H9 (cell line): Measurements from ENCODE around the gene TTYH2. TPM values are rescaled to one million over a fixed set of nuclear protein-coding genes. Genes with fewer than 3 reads are reported as not detected.

Experiments used
- DNase-seq: peaks from one replicate; pipeline ENCODE4 v3.0.0-alpha.2; 2017
- H2AFZ ChIP-seq: one replicate; pipeline ENCODE4 v1.6.1; 2013; ENCODE audit warnings: mild to moderate bottlenecking, low read length, control low read depth, moderate library complexity
- H2AK5ac ChIP-seq: 2 replicates; pipeline ENCODE4 v1.6.1; 2013; ENCODE audit warnings: low read length, control low read depth, mixed read lengths; ENCODE audit not compliant: insufficient read length
- H2BK120ac ChIP-seq: one replicate; pipeline ENCODE4 v1.6.1; 2013; ENCODE audit warnings: low read depth, mild to moderate bottlenecking, low read length, control low read depth, inconsistent platforms; ENCODE audit not compliant: poor library complexity, severe bottlenecking
- H2BK12ac ChIP-seq: 2 replicates; pipeline ENCODE4 v1.6.1; 2013; ENCODE audit warnings: low read length, control low read depth, mixed read lengths, low read depth; ENCODE audit not compliant: insufficient read length
- H2BK15ac ChIP-seq: 2 replicates; pipeline ENCODE4 v1.6.1; 2013; ENCODE audit warnings: low read depth, low read length, control low read depth
- H2BK20ac ChIP-seq: one replicate; pipeline ENCODE4 v1.6.1; 2013; ENCODE audit warnings: low read depth, mild to moderate bottlenecking, low read length, control low read depth, inconsistent platforms; ENCODE audit not compliant: poor library complexity, severe bottlenecking
- H2BK5ac ChIP-seq: 2 replicates; pipeline ENCODE4 v1.6.1; 2013; ENCODE audit warnings: low read length, control low read depth, mixed read lengths; ENCODE audit not compliant: insufficient read length
- H3K14ac ChIP-seq: 2 replicates; pipeline ENCODE4 v1.6.1; 2013; ENCODE audit warnings: low read length, control low read depth; ENCODE audit not compliant: insufficient read depth
- H3K18ac ChIP-seq: 2 replicates; pipeline ENCODE4 v1.6.1; 2013; ENCODE audit warnings: low read depth, mild to moderate bottlenecking, mixed read lengths, low read length, control low read depth; ENCODE audit not compliant: insufficient read length
- H3K23ac ChIP-seq: 2 replicates; pipeline ENCODE4 v1.6.1; 2013; ENCODE audit warnings: low read length, control low read depth, mixed read lengths, low read depth; ENCODE audit not compliant: insufficient read length
- H3K23me2 ChIP-seq: 2 replicates; pipeline ENCODE4 v1.6.1; 2013; ENCODE audit warnings: low read depth, mild to moderate bottlenecking, mixed read lengths, low read length, control low read depth; ENCODE audit not compliant: insufficient read length, poor library complexity, severe bottlenecking
- H3K27ac ChIP-seq: 2 replicates; pipeline ENCODE4 v1.5.1; 2013; ENCODE audit warnings: low read length, control low read depth, mixed read lengths, low read depth; ENCODE audit not compliant: insufficient read length
- H3K27me3 ChIP-seq: 2 replicates; pipeline ENCODE4 v1.6.1; 2013; ENCODE audit warnings: low read length, control low read depth, inconsistent platforms; ENCODE audit not compliant: insufficient read depth
- H3K4ac ChIP-seq: 2 replicates; pipeline ENCODE4 v1.6.1; 2013; ENCODE audit warnings: low read depth, mild to moderate bottlenecking, control low read depth, inconsistent platforms, low read length, moderate library complexity
- H3K4me1 ChIP-seq: 2 replicates; pipeline ENCODE4 v1.6.1; 2013; ENCODE audit warnings: low read length, control low read depth, inconsistent platforms; ENCODE audit not compliant: insufficient read depth
- H3K4me2 ChIP-seq: 2 replicates; pipeline ENCODE4 v1.6.1; 2013; ENCODE audit warnings: low read length, control low read depth, mixed read lengths; ENCODE audit not compliant: insufficient read length, insufficient read depth
- H3K56ac ChIP-seq: 2 replicates; pipeline ENCODE4 v1.6.1; 2013; ENCODE audit warnings: low read depth, mild to moderate bottlenecking, mixed read lengths, low read length, control low read depth; ENCODE audit not compliant: insufficient read length
- H3K79me1 ChIP-seq: 2 replicates; pipeline ENCODE4 v1.6.1; 2013; ENCODE audit warnings: low read depth, mild to moderate bottlenecking, moderate library complexity, low read length, control low read depth, inconsistent platforms; ENCODE audit not compliant: insufficient read depth, poor library complexity, severe bottlenecking
- H3K79me2 ChIP-seq: 2 replicates; pipeline ENCODE4 v1.6.1; 2013; ENCODE audit warnings: low read length, control low read depth, inconsistent platforms; ENCODE audit not compliant: insufficient read depth
- H3K9ac ChIP-seq: 2 replicates; pipeline ENCODE4 v1.6.1; 2013; ENCODE audit warnings: low read length, control low read depth, mixed read lengths; ENCODE audit not compliant: insufficient read length; ENCODE audit errors: extremely low read depth
- H3K9me3 ChIP-seq: one replicate; pipeline ENCODE4 v1.6.1; 2013; ENCODE audit warnings: low read depth, low read length, inconsistent platforms; ENCODE audit not compliant: control insufficient read depth
- H3T11ph ChIP-seq: one replicate; pipeline ENCODE4 v1.6.1; 2013; ENCODE audit warnings: mild to moderate bottlenecking, low read length, control low read depth, inconsistent platforms
- H4K20me1 ChIP-seq: one replicate; pipeline ENCODE4 v1.6.1; 2013; ENCODE audit not compliant: control insufficient read depth, insufficient read length, insufficient read depth
- H4K5ac ChIP-seq: 2 replicates; pipeline ENCODE4 v1.6.1; 2013; ENCODE audit warnings: low read depth, mild to moderate bottlenecking, mixed read lengths, low read length, control low read depth; ENCODE audit not compliant: insufficient read length
- H4K8ac ChIP-seq: replicated peaks from 2 replicates; pipeline ENCODE4 v1.6.1; 2013; ENCODE audit warnings: low read length, control low read depth, mixed read lengths, low read depth; ENCODE audit not compliant: insufficient read length
- H4K91ac ChIP-seq: 2 replicates; pipeline ENCODE4 v1.6.1; 2013; ENCODE audit warnings: low read depth, mild to moderate bottlenecking, moderate library complexity, mixed read lengths, low read length, control low read depth; ENCODE audit not compliant: insufficient read length
- H3K27ac Mint-ChIP-seq, 3 experiments: 2 replicates in 2 of 3; 3 replicates in 1 of 3; pipeline ENCODE4 v1.8.0; 2020 to 2021; ENCODE audit warnings: mixed read lengths in 3 of 3, mild to moderate bottlenecking in 1 of 3, moderate library complexity in 1 of 3
- H3K27me3 Mint-ChIP-seq: 2 replicates; pipeline ENCODE4 v1.8.0; 2021; ENCODE audit warnings: low read depth, mild to moderate bottlenecking, moderate library complexity, mixed read lengths
- H3K36me3 Mint-ChIP-seq, 3 experiments: 2 replicates in 2 of 3; 3 replicates in 1 of 3; pipeline ENCODE4 v1.8.0; 2020 to 2021; ENCODE audit warnings: low read depth in 3 of 3, mixed read lengths in 3 of 3; ENCODE audit not compliant: insufficient read depth in 1 of 3
- H3K4me1 Mint-ChIP-seq, 2 experiments: 2 replicates each; pipeline ENCODE4 v1.8.0; 2020; ENCODE audit warnings: mixed read lengths in 2 of 2
- H3K4me3 Mint-ChIP-seq, 2 experiments: 2 replicates in 1 of 2; 3 replicates in 1 of 2; pipeline ENCODE4 v1.8.0; 2020 to 2021; ENCODE audit warnings: mild to moderate bottlenecking in 2 of 2, mixed read lengths in 2 of 2, moderate library complexity in 1 of 2
- H3K9me3 Mint-ChIP-seq, 2 experiments: 2 replicates in 1 of 2; 3 replicates in 1 of 2; pipeline ENCODE4 v1.8.0; 2020; ENCODE audit warnings: mild to moderate bottlenecking in 2 of 2, mixed read lengths in 2 of 2, moderate library complexity in 1 of 2
- CTCF ChIP-seq: fragments of 200-600 bp; sonication (generic); conservative IDR thresholded peaks from 3 replicates; pipeline ENCODE4 v1.8.0; 2021; ENCODE audit warnings: antibody characterized with exemption, mild to moderate bottlenecking
- WGBS: extraction: QIAGEN DNeasy Blood & Tissue Kit; methylation state at CpG from one replicate; pipeline ENCODE4 v1.1.7; 2013; ENCODE audit warnings: missing lambda C conversion rate, low lambda C conversion rate, mixed read lengths; ENCODE audit not compliant: insufficient read length; ENCODE audit errors: extremely low coverage; 5-methylcytosine and 5-hydroxymethylcytosine counted together
- total RNA-seq: library from RNA; stranded (reverse); gene quantifications from 2 replicates; pipeline ENCODE4 v1.2.1, GENCODE V29; 2021

TTYH2 gene
- total RNA-seq, 1 experiment from 2014 or later, result 1.6 TPM

GRCh38 chr17:74206332-74206818 is 7.0 kb upstream of the TTYH2 start:
- H3K4me1 ChIP-seq, result peaks cover 7% of the 10 kb centered on the region; the same call in 1 of the 2 replicates
- Mint-ChIP-seq H3K4me1 (peaks cover 46 to 65% of the 10 kb centered on the region in 2 experiments), H3K27me3 (peaks cover 12% of the 10 kb centered on the region), H3K27ac (peak overlapping the region in 2 of 3 experiments; percentile 14 to 53; a peak in 4 of 7 replicates), H3K36me3 (peaks cover 44 to 72% (median 69%) of the 10 kb centered on the region in 3 experiments), H3K9me3 (peaks cover 3% of the 10 kb centered on the region in 2 experiments; a peak in 3 of 5 replicates), H3K4me3 (peak overlapping the region; percentile 43 to 65; a peak in 4 of 5 replicates)
- H3K56ac ChIP-seq, result no peak overlapping the region
- no peak overlapping the region for H2BK12ac ChIP-seq
- H3K4ac ChIP-seq, result no peak overlapping the region
- DNase-seq, result no peak
- no peak overlapping the region for H3K23ac ChIP-seq
- H3K27me3 ChIP-seq, result no peaks in the 10 kb centered on the region
- H4K5ac ChIP-seq, result no peak overlapping the region
- no peak overlapping the region for H3K27ac ChIP-seq
- no peak overlapping the region for H4K8ac ChIP-seq
- H2AK5ac ChIP-seq, result no peak overlapping the region
- H2BK5ac ChIP-seq, result no peak overlapping the region
- no peak overlapping the region for H4K91ac ChIP-seq
- WGBS, result no CpG with 5 or more reads among the region's 5 CpGs
- peaks cover 22% of the 10 kb centered on the region; the same call in 1 of the 2 replicates for H3K79me2 ChIP-seq
- peaks cover 8% of the 10 kb centered on the region for H3K23me2 ChIP-seq
- H2AFZ ChIP-seq, result no peak overlapping the region
- H3K14ac ChIP-seq, result no peak overlapping the region
- H3K79me1 ChIP-seq, result peaks cover 5% of the 10 kb centered on the region
- no peaks in the 10 kb centered on the region for H3K9me3 ChIP-seq
- no peak overlapping the region for H2BK20ac ChIP-seq
- no peak overlapping the region for H2BK15ac ChIP-seq
- no peak for TF ChIP-seq CTCF
- no peak overlapping the region for H3T11ph ChIP-seq
- no peak overlapping the region for H3K18ac ChIP-seq
- peaks cover 2% of the 10 kb centered on the region for H4K20me1 ChIP-seq
- H2BK120ac ChIP-seq, result no peak overlapping the region
- no peak overlapping the region for H3K4me2 ChIP-seq
- H3K9ac ChIP-seq, result no peak overlapping the region
